Urinary bladder (tissue), 4 donors: ENCODE data around the gene DACT2. TPM values are rescaled to one million over a fixed set of nuclear protein-coding genes. Genes with fewer than 3 reads are reported as not detected.

Source experiments
- DNase-seq: peaks from one replicate; pipeline ENCODE4 v3.0.0-alpha.2; 2015; ENCODE audit errors: extremely low spot score
- H3K27ac ChIP-seq: one replicate; pipeline ENCODE4 v1.5.1; 2013; ENCODE audit warnings: low read depth, mild to moderate bottlenecking, moderate library complexity
- H3K36me3 ChIP-seq: one replicate; pipeline ENCODE4 v1.6.1; 2013; ENCODE audit warnings: mild to moderate bottlenecking, moderate library complexity; ENCODE audit not compliant: insufficient read depth
- H3K4me1 ChIP-seq: one replicate; pipeline ENCODE4 v1.6.1; 2013; ENCODE audit warnings: mild to moderate bottlenecking, moderate library complexity; ENCODE audit not compliant: insufficient read depth
- H3K4me3 ChIP-seq: one replicate; pipeline ENCODE4 v1.5.1; 2013; ENCODE audit warnings: low read depth, low read length
- WGBS: extraction: QIAGEN DNeasy Blood & Tissue Kit; methylation state at CpG from one replicate; pipeline ENCODE4 v1.1.7; 2013; 5-methylcytosine and 5-hydroxymethylcytosine counted together
- polyA plus RNA-seq: library from polyadenylated mRNA; stranded (reverse); fragments of 200-250 nt; gene quantifications from one replicate; pipeline ENCODE4 v1.2.3, GENCODE V29; 2013
- total RNA-seq: library from RNA; depleted of rRNA; stranded (reverse); fragments of >200 nt; gene quantifications from one replicate; pipeline ENCODE4 v1.2.3, GENCODE V29; 2014
- donor health status: healthy with polysubstance abuse.
- donor health status: healthy.

DACT2 gene
- total and polyA plus RNA-seq, 2 donors = 0.60 to 4.0 TPM

DNA sequence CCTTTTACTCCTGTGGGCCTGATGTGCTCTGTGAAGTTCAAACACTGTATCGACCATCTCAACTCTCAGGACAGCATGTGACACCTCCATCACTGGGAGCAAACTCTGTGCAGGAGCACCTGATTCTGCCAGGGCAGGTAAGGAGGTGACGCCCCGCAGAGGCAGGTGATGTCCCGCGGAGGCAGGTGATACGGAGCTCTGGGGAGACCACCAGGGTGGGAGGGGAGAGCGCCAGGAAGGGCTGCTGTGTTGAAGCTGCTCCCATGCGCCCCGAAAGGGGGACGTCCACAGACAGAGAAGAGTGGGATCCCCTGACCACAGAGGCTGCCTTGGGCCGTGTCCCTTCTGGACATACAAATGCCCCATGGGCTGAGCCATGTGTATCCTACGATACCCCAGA is 58.3 kb downstream of the DACT2 start:
- 94% methylated on average over 12 of the region's 12 CpGs for whole genome bisulfite sequencing
- Histone ChIP-seq H3K4me3 (no peak overlapping the region), H3K27ac (no peak overlapping the region), H3K36me3 (no peaks in the 10 kb centered on the region), H3K4me1 (no peaks in the 10 kb centered on the region)
- no peak for DNase-seq

DNA sequence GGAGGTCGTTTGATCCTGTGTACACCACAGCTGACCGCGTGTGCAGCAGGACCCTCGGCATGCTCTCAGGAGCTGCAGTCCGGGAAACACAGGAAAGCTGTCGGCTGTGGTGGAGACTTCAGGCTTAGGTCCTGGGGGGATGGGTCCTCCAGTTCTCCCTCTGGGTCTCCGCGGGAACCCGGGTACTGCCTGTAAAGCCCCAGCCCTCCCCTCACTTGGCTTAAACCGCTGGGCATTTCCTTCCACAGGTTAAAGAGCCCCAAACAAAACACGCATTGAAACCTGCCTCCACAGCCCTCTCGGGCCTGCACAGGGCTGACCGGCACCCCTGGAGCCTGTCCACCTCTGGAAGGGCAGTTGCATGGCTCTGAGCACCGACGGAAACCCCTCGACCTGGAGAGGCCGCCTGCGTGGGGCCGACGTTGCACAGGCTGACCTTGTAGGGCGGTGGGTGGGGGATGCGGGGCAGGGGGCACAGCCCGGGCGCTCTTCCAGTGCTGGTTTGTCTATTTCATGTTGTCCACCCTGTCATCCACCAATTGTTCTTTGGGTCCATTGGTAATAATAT is 59.1 kb downstream of the DACT2 start:
- Histone ChIP-seq H3K36me3 (no peaks in the 10 kb centered on the region), H3K4me3 (no peak overlapping the region), H3K4me1 (no peaks in the 10 kb centered on the region), H3K27ac (no peak overlapping the region)
- 84% methylated on average over 24 of the region's 24 CpGs for WGBS
- no peak for DNase-seq

GRCh38 chr6:168258795-168259194 is 60.8 kb downstream of the DACT2 start:
- Histone ChIP-seq H3K36me3 (no peaks in the 10 kb centered on the region), H3K4me1 (no peaks in the 10 kb centered on the region), H3K27ac (no peak overlapping the region), H3K4me3 (no peak overlapping the region)
- WGBS = 91% methylated on average over 15 of the region's 15 CpGs
- DNase-seq = no peak

DNA sequence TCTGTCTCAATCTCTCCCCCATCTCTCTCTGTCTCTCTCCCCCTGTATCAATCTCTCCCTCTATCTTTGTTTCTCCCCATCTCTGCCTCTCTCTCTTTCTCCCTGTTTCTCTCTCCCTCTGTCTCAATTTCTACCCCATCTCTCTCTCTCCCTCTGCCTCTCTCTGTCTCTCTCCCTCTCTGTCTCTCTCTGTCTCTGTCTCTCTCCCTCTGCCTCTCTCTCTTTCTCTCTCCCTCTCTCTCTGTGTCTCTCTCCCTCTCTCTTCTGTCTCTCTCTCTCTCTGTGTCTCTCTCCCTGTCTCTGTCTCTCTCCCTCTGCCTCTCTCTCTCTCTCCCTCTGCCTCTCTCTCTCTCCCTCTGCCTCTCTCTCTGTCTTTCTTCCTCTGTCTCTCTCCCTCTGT is 62.6 kb downstream of the DACT2 start:
- no peaks in the 10 kb centered on the region for H3K4me1 ChIP-seq
- DNase-seq = no peak
- no peak overlapping the region for H3K4me3 ChIP-seq
- H3K36me3 ChIP-seq = no peaks in the 10 kb centered on the region
- H3K27ac ChIP-seq = no peak overlapping the region

Other genes with a start within 250 kb of the DACT2 start
- 0.21 TPM for gene FRMD1, start 240.6 kb downstream of the DACT2 start, total RNA-seq
- 0.03 TPM for gene FRMD1, start 240.6 kb downstream of the DACT2 start, polyA plus RNA-seq
- 61.1 TPM for gene SMOC2, start 121.4 kb upstream of the DACT2 start, total RNA-seq
- 176 TPM for gene SMOC2, start 121.4 kb upstream of the DACT2 start, polyA plus RNA-seq